ENCODE measurements around the gene CALCA.

Gene CALCA

GRCh38 chr11:14949437-14950147 lies 22.6 kb downstream of the CALCA start:
- Histone ChIP-seq H3K9ac (ENCODE audit: low read length) (no peak overlapping the region), H4K20me1 (ENCODE audit: insufficient read depth, low read length) (no peaks in the 10 kb centered on the region), H3K9me3 (ENCODE audit: insufficient read depth, low read length) (no peaks in the 10 kb centered on the region), H3K27me3 (ENCODE audit: low read depth, low read length) (no peaks in the 10 kb centered on the region), H3K36me3 (replicated peaks; ENCODE audit: low read depth, low read length) (no peaks in the 10 kb centered on the region), H3K4me1 (ENCODE audit: low read length) (no peaks in the 10 kb centered on the region), H3K27ac (ENCODE audit: low read length) (no peak overlapping the region), H2AFZ (ENCODE audit: low read depth, low read length) (no peak overlapping the region), H3K4me3 (ENCODE audit: low read length) (no peak overlapping the region), H3K79me2 (ENCODE audit: low read length) (no peaks in the 10 kb centered on the region), H3K4me2 (ENCODE audit: low read length) (no peak overlapping the region)
- TF ChIP-seq EZH2phosphoT487 (IDR thresholded peaks at IDR 0.05; ENCODE audit: low read depth) (no peak), CTCF (IDR thresholded peaks at IDR 0.05; ENCODE audit: low read depth, low read length) (no peak)

GRCh38 chr11:14942745-14943144 lies 29.4 kb downstream of the CALCA start:
- TF ChIP-seq EZH2phosphoT487 (IDR thresholded peaks at IDR 0.05; ENCODE audit: low read depth) (no peak), CTCF (IDR thresholded peaks at IDR 0.05; ENCODE audit: low read depth, low read length) (no peak)
- H3K27me3 ChIP-seq (ENCODE audit: low read depth, low read length) = no peaks in the 10 kb centered on the region; the same call in 1 of the 2 replicates
- no peaks in the 10 kb centered on the region for H3K79me2 ChIP-seq (ENCODE audit: low read length)

GRCh38 chr11:14938936-14939335 lies 33.2 kb downstream of the CALCA start:
- no peaks in the 10 kb centered on the region; the same call in 1 of the 2 replicates for H3K27me3 ChIP-seq (ENCODE audit: low read depth, low read length)

More at GRCh38 chr11:14942745-14943144, 29.4 kb downstream of the CALCA start:
- Histone ChIP-seq H2AFZ (ENCODE audit: low read depth, low read length) (no peak overlapping the region), H4K20me1 (ENCODE audit: insufficient read depth, low read length) (no peaks in the 10 kb centered on the region), H3K4me2 (ENCODE audit: low read length) (no peak overlapping the region), H3K36me3 (replicated peaks; ENCODE audit: low read depth, low read length) (no peaks in the 10 kb centered on the region), H3K9me3 (ENCODE audit: insufficient read depth, low read length) (no peaks in the 10 kb centered on the region), H3K4me3 (ENCODE audit: low read length) (no peak overlapping the region), H3K27ac (ENCODE audit: low read length) (no peak overlapping the region), H3K9ac (ENCODE audit: low read length) (no peak overlapping the region), H3K4me1 (ENCODE audit: low read length) (no peaks in the 10 kb centered on the region)

More at GRCh38 chr11:14938936-14939335, 33.2 kb downstream of the CALCA start:
- Histone ChIP-seq H3K27ac (ENCODE audit: low read length) (no peak overlapping the region), H2AFZ (ENCODE audit: low read depth, low read length) (no peak overlapping the region), H3K9ac (ENCODE audit: low read length) (no peak overlapping the region), H4K20me1 (ENCODE audit: insufficient read depth, low read length) (no peaks in the 10 kb centered on the region), H3K4me3 (ENCODE audit: low read length) (no peak overlapping the region), H3K79me2 (ENCODE audit: low read length) (no peaks in the 10 kb centered on the region), H3K9me3 (ENCODE audit: insufficient read depth, low read length) (no peaks in the 10 kb centered on the region), H3K36me3 (replicated peaks; ENCODE audit: low read depth, low read length) (no peaks in the 10 kb centered on the region), H3K4me1 (ENCODE audit: low read length) (no peaks in the 10 kb centered on the region), H3K4me2 (ENCODE audit: low read length) (no peak overlapping the region)
- TF ChIP-seq CTCF (IDR thresholded peaks at IDR 0.05; ENCODE audit: low read depth, low read length) = no peak
